K562 (cell line): Measurements from ENCODE around the gene WFIKKN1. TPM values are rescaled to one million over a fixed set of nuclear protein-coding genes. Genes with fewer than 3 reads are reported as not detected.
A peak's percentile ranks its signal among the peaks of the same experiment; 100 is the strongest.

Experiments
- CCNT2 ChIP-seq: IDR thresholded peaks from 2 replicates; pipeline ENCODE4 v1.6.1; 2011; ENCODE audit warnings: borderline replicate concordance, low read depth, mild to moderate bottlenecking, moderate library complexity, mixed read lengths, low read length; ENCODE audit not compliant: insufficient read length; ENCODE audit errors: extremely low read depth
- CXXC5 ChIP-seq: fragments of 250-450 bp; sonication (Bioruptor Pico); IDR thresholded peaks from 2 replicates; pipeline ENCODE4 v1.8.0; 2022; ENCODE audit warnings: inconsistent platforms, mild to moderate bottlenecking, moderate library complexity
- JUNB ChIP-seq: fragments of 450-650 bp; formaldehyde crosslinking; conservative IDR thresholded peaks from 2 replicates; pipeline ENCODE4 v1.4.0; 2020; ENCODE audit warnings: mild to moderate bottlenecking
- PHB2 ChIP-seq: fragments of 450-650 bp; IDR thresholded peaks from 2 replicates; pipeline ENCODE4 v1.6.1; 2017; ENCODE audit warnings: low read depth
- RAD51 ChIP-seq: fragments of 450-650 bp; IDR thresholded peaks from 2 replicates; pipeline ENCODE4 v1.7.1; 2016; ENCODE audit warnings: low read depth, mild to moderate bottlenecking, borderline replicate concordance
- TCF3 ChIP-seq: sonication (generic); formaldehyde crosslinking; IDR thresholded peaks from 2 replicates; pipeline ENCODE4 v1.4.0; 2020; ENCODE audit warnings: mild to moderate bottlenecking, missing genetic modification reagents
- YY1 ChIP-seq, 3 experiments: IDR thresholded peaks; 2 replicates each; pipeline ENCODE4 v1.6.1; 2011; ENCODE audit warnings: low read length in 2 of 3, mild to moderate bottlenecking in 2 of 3, moderate library complexity in 2 of 3, borderline replicate concordance in 1 of 3, control low read depth in 1 of 3, low read depth in 1 of 3; ENCODE audit not compliant: insufficient read depth in 3 of 3, insufficient replicate concordance in 2 of 3, control insufficient read depth in 1 of 3, insufficient read length in 1 of 3; ENCODE audit errors: extremely low read depth in 1 of 3
- polyA plus RNA-seq, 8 experiments: library from polyadenylated mRNA; depleted of rRNA in 4 of 8; stranded (reverse) in 5 of 8; unstranded in 3 of 8; fragments of >200 nt; fragmentation: Nextera tagmentation in 2 of 8; fragmentation: Illumina TruSeq in 1 of 8; extraction: Ambion mirVana in 2 of 8; extraction: Trizol in 1 of 8; gene quantifications; 2 replicates each; pipeline versions ENCODE4 v1.2.1 to v1.2.3, GENCODE V29; 2011 to 2014; ENCODE audit warnings: inconsistent platforms in 1 of 8, missing spikeins in 1 of 8
- total RNA-seq, 7 experiments: library from RNA; depleted of rRNA in 6 of 7; stranded (reverse); fragments of >200 nt in 6 of 7; fragmentation: Illumina TruSeq in 2 of 7; extraction: Trizol in 2 of 7; gene quantifications; 2 replicates each; pipeline versions ENCODE4 v1.2.1 to v1.2.3, GENCODE V29; 2011 to 2021; ENCODE audit warnings: low replicate concordance in 1 of 7
- TF ChIP-seq, protein P1 (sequence below), 2 experiments: fragments of 450-650 bp; IDR thresholded peaks; 2 replicates each; pipeline ENCODE4 v1.6.1; 2018; ENCODE audit warnings: mild to moderate bottlenecking in 2 of 2, low read depth in 1 of 2; ENCODE audit not compliant: partially characterized antibody in 2 of 2
- TF ChIP-seq, protein P2 (sequence below): sonication (generic); formaldehyde crosslinking; IDR thresholded peaks from 2 replicates; pipeline ENCODE4 v1.8.0; 2022; ENCODE audit warnings: mild to moderate bottlenecking, missing genetic modification reagents
- TF ChIP-seq, protein P3 (sequence below), 2 experiments: fragments of 450-650 bp; formaldehyde crosslinking in 1 of 2; IDR thresholded peaks; 2 replicates each; pipeline versions ENCODE4 v1.4.0 to v1.6.1; 2014 to 2020; ENCODE audit warnings: mild to moderate bottlenecking in 2 of 2, borderline replicate concordance in 1 of 2, low read depth in 1 of 2

WFIKKN1 gene
- total and polyA plus RNA-seq, 9 of the 15 experiments (the other 6 are each of a cell fraction or from before 2014, with no cell fraction given), result 0.14 to 1.1 (median 0.50) TPM; not detected in 4

DNA sequence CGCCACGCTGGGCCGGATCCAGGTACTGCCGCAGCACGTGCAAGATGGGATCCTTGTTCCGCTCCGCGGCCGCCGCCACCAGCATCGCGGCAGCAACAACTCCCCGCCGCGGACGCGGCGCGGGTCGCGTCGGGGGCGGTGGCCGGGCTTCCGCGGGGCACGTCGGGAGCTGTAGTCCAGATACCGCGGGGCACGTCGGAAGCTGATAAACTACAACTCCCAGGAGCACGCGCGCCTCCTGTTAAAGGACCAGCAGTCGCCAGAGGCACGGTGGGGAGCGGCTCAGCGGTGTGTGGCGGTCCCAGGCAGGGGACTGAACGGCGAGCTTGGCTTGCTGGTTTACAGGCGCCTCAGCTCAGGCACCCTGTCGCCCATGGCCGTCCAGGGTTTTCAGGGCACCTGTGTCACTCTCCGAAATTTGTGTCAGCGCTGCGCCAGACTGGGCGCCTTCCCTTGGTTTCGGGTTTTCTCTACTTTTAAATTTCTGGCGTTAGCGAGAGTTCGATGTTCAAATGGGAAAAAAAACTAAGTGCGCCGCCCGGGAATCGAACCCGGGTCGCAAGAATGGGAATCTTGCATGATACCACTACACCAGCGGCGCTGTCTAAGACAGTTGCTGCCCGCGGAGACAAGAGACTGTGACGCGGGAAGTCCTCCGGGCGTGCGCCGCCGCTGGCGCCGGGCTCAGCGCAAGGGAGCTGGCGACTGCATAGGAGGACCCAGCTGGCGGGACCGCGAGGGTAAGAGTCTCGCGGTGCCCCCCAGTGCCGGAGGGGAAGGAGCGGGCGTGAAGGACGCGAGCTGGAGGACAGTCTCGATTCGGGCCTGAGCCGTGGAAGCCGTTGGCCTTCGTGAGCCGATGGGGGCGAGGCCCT lies 5.7 kb downstream of the WFIKKN1 start, which contains the start of gene METTL26 (continued):
- TF ChIP-seq, protein P1, sequence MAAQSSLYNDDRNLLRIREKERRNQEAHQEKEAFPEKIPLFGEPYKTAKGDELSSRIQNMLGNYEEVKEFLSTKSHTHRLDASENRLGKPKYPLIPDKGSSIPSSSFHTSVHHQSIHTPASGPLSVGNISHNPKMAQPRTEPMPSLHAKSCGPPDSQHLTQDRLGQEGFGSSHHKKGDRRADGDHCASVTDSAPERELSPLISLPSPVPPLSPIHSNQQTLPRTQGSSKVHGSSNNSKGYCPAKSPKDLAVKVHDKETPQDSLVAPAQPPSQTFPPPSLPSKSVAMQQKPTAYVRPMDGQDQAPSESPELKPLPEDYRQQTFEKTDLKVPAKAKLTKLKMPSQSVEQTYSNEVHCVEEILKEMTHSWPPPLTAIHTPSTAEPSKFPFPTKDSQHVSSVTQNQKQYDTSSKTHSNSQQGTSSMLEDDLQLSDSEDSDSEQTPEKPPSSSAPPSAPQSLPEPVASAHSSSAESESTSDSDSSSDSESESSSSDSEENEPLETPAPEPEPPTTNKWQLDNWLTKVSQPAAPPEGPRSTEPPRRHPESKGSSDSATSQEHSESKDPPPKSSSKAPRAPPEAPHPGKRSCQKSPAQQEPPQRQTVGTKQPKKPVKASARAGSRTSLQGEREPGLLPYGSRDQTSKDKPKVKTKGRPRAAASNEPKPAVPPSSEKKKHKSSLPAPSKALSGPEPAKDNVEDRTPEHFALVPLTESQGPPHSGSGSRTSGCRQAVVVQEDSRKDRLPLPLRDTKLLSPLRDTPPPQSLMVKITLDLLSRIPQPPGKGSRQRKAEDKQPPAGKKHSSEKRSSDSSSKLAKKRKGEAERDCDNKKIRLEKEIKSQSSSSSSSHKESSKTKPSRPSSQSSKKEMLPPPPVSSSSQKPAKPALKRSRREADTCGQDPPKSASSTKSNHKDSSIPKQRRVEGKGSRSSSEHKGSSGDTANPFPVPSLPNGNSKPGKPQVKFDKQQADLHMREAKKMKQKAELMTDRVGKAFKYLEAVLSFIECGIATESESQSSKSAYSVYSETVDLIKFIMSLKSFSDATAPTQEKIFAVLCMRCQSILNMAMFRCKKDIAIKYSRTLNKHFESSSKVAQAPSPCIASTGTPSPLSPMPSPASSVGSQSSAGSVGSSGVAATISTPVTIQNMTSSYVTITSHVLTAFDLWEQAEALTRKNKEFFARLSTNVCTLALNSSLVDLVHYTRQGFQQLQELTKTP (IDR thresholded peaks at IDR 0.05; ENCODE audit: low read depth in 1 of 2, partially characterized antibody in 2 of 2), result peak; percentile 70 to 95
- peak; percentile 93 for TF ChIP-seq CCNT2
- TF ChIP-seq JUNB (CRISPR knock-in tag), result no peak
- no peak for TF ChIP-seq PHB2
- TF ChIP-seq, protein P2, sequence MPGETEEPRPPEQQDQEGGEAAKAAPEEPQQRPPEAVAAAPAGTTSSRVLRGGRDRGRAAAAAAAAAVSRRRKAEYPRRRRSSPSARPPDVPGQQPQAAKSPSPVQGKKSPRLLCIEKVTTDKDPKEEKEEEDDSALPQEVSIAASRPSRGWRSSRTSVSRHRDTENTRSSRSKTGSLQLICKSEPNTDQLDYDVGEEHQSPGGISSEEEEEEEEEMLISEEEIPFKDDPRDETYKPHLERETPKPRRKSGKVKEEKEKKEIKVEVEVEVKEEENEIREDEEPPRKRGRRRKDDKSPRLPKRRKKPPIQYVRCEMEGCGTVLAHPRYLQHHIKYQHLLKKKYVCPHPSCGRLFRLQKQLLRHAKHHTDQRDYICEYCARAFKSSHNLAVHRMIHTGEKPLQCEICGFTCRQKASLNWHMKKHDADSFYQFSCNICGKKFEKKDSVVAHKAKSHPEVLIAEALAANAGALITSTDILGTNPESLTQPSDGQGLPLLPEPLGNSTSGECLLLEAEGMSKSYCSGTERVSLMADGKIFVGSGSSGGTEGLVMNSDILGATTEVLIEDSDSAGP (CRISPR knock-in tag), result peak; percentile 100
- peak; percentile 31; the same call in 1 of the 2 replicates for TF ChIP-seq TCF3 (CRISPR knock-in tag)
- TF ChIP-seq CXXC5 (CRISPR knock-in tag), result peak; percentile 96
- TF ChIP-seq RAD51, result no peak
- peak; percentile 3 to 68 (median 62) for TF ChIP-seq YY1 (IDR thresholded peaks at IDR 0.05; ENCODE audit: borderline replicate concordance in 1 of 3, control insufficient read depth in 1 of 3, extremely low read depth in 1 of 3, insufficient read depth in 3 of 3, insufficient read length in 1 of 3, insufficient replicate concordance in 2 of 3, low read depth in 1 of 3, low read length in 2 of 3)
- TF ChIP-seq, protein P3, sequence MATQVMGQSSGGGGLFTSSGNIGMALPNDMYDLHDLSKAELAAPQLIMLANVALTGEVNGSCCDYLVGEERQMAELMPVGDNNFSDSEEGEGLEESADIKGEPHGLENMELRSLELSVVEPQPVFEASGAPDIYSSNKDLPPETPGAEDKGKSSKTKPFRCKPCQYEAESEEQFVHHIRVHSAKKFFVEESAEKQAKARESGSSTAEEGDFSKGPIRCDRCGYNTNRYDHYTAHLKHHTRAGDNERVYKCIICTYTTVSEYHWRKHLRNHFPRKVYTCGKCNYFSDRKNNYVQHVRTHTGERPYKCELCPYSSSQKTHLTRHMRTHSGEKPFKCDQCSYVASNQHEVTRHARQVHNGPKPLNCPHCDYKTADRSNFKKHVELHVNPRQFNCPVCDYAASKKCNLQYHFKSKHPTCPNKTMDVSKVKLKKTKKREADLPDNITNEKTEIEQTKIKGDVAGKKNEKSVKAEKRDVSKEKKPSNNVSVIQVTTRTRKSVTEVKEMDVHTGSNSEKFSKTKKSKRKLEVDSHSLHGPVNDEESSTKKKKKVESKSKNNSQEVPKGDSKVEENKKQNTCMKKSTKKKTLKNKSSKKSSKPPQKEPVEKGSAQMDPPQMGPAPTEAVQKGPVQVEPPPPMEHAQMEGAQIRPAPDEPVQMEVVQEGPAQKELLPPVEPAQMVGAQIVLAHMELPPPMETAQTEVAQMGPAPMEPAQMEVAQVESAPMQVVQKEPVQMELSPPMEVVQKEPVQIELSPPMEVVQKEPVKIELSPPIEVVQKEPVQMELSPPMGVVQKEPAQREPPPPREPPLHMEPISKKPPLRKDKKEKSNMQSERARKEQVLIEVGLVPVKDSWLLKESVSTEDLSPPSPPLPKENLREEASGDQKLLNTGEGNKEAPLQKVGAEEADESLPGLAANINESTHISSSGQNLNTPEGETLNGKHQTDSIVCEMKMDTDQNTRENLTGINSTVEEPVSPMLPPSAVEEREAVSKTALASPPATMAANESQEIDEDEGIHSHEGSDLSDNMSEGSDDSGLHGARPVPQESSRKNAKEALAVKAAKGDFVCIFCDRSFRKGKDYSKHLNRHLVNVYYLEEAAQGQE (IDR thresholded peaks at IDR 0.05; ENCODE audit: borderline replicate concordance), result peak; percentile 49; the same call in 1 of the 2 replicates
- TF ChIP-seq, protein P3 (CRISPR knock-in tag; IDR thresholded peaks at IDR 0.05; ENCODE audit: low read depth), result peak; percentile 57; the same call in 1 of the 2 replicates
